ENCODE measurements around the gene SLAMF6. TPM values are rescaled to one million over a fixed set of nuclear protein-coding genes. Genes with fewer than 3 reads are reported as not detected.

SLAMF6 gene
- total RNA-seq, 4 donors from 2014 or later = 0.20 to 1.5 (median 0.46) TPM

GRCh38 chr1:160465123-160465522, 57.9 kb downstream of the SLAMF6 start:
- Histone ChIP-seq H3K9me3 (no peaks in the 10 kb centered on the region), H3K4me1 (no peaks in the 10 kb centered on the region), H3K27me3 (no peaks in the 10 kb centered on the region), H3K36me3 (no peaks in the 10 kb centered on the region), H3K27ac (no peak overlapping the region), H3K4me3 (no peak overlapping the region)
- DNase-seq (ENCODE audit: low spot score in 2 of 2) = no peak
- WGBS, 2 donors = 92 to 95% methylated on average over 6 of the region's 6 CpGs
- TF ChIP-seq EP300 (IDR thresholded peaks at IDR 0.05) (no peak), CTCF (IDR thresholded peaks at IDR 0.05) (no peak), POLR2A (IDR thresholded peaks at IDR 0.05) (no peak)

- H3K9me3 ChIP-seq = no peaks in the 10 kb centered on the region
- no peak for TF ChIP-seq POLR2A (IDR thresholded peaks at IDR 0.05)
- TF ChIP-seq CTCF (IDR thresholded peaks at IDR 0.05) = no peak
- no peak for TF ChIP-seq EP300 (IDR thresholded peaks at IDR 0.05)
- 40 to 41% methylated on average over 4 of the region's 4 CpGs for WGBS, 2 donors
- no peaks in the 10 kb centered on the region for H3K27me3 ChIP-seq
- H3K36me3 ChIP-seq = no peaks in the 10 kb centered on the region
- no peaks in the 10 kb centered on the region for H3K4me1 ChIP-seq
- H3K4me3 ChIP-seq = no peak overlapping the region
- no peak overlapping the region for H3K27ac ChIP-seq
- DNase-seq (ENCODE audit: low spot score in 2 of 2) = no peak
Observed at GRCh38 chr1:160460683-160461287, 62.3 kb downstream of the SLAMF6 start.

- H3K4me3 ChIP-seq = no peak overlapping the region
- 71 to 75% methylated on average over 5 of the region's 5 CpGs for WGBS, 2 donors
Observed at GRCh38 chr1:160460214-160460642, 62.8 kb downstream of the SLAMF6 start.

GRCh38 chr1:160459687-160460086, 63.4 kb downstream of the SLAMF6 start:
- H3K36me3 ChIP-seq = no peaks in the 10 kb centered on the region
- H3K27ac ChIP-seq = no peak overlapping the region
- no peaks in the 10 kb centered on the region for H3K27me3 ChIP-seq
- 75 to 84% methylated on average over 2 of the region's 2 CpGs for WGBS, 2 donors
- no peaks in the 10 kb centered on the region for H3K4me1 ChIP-seq
- H3K4me3 ChIP-seq = no peak overlapping the region
- no peaks in the 10 kb centered on the region for H3K9me3 ChIP-seq
- TF ChIP-seq CTCF (IDR thresholded peaks at IDR 0.05) = no peak
- no peak for TF ChIP-seq EP300 (IDR thresholded peaks at IDR 0.05)
- no peak for TF ChIP-seq POLR2A (IDR thresholded peaks at IDR 0.05)
- no peak for DNase-seq (ENCODE audit: low spot score in 2 of 2)

More at GRCh38 chr1:160460214-160460642, 62.8 kb downstream of the SLAMF6 start:
- no peaks in the 10 kb centered on the region for H3K9me3 ChIP-seq
- H3K27me3 ChIP-seq = no peaks in the 10 kb centered on the region
- no peak for TF ChIP-seq CTCF (IDR thresholded peaks at IDR 0.05)
- no peak overlapping the region for H3K27ac ChIP-seq
- no peaks in the 10 kb centered on the region for H3K36me3 ChIP-seq
- DNase-seq (ENCODE audit: low spot score in 2 of 2) = no peak
- no peaks in the 10 kb centered on the region for H3K4me1 ChIP-seq

GRCh38 chr1:160459056-160459455, 64.0 kb downstream of the SLAMF6 start:
- no peaks in the 10 kb centered on the region for H3K36me3 ChIP-seq
- H3K4me1 ChIP-seq = no peaks in the 10 kb centered on the region
- 44 to 49% methylated on average over 2 of the region's 2 CpGs for WGBS, 2 donors
- DNase-seq (ENCODE audit: low spot score in 2 of 2) = no peak
- no peaks in the 10 kb centered on the region for H3K9me3 ChIP-seq
- H3K27ac ChIP-seq = no peak overlapping the region
- H3K27me3 ChIP-seq = no peaks in the 10 kb centered on the region
- TF ChIP-seq CTCF (IDR thresholded peaks at IDR 0.05) (no peak), EP300 (IDR thresholded peaks at IDR 0.05) (no peak), POLR2A (IDR thresholded peaks at IDR 0.05) (no peak)
- no peak overlapping the region for H3K4me3 ChIP-seq
